COR-L47 (cell line): ENCODE results near the gene WHRN.

Source experiments
- DNase-seq: peaks from one replicate; lab custom pipeline; 2025; lab: John Stamatoyannopoulos, UW

WHRN gene

GRCh38 chr9:114448706-114449105 lies 56.6 kb downstream of the WHRN start:
- no peak for DNase-seq

- no peak for DNase-seq
Measured at GRCh38 chr9:114446672-114447450, 58.4 kb downstream of the WHRN start.

- no peak for DNase-seq
Measured at GRCh38 chr9:114446036-114446435, 59.2 kb downstream of the WHRN start.

- DNase-seq: no peak
Measured at GRCh38 chr9:114445616-114446015, 59.7 kb downstream of the WHRN start.

- no peak for DNase-seq
Measured at GRCh38 chr9:114442022-114442421, 63.3 kb downstream of the WHRN start.

- DNase-seq: no peak
Measured at GRCh38 chr9:114437401-114437893, 67.8 kb downstream of the WHRN start.

GRCh38 chr9:114434878-114435311 lies 70.4 kb downstream of the WHRN start:
- peak; percentile 44 for DNase-seq

GRCh38 chr9:114433720-114434255 lies 71.5 kb downstream of the WHRN start:
- no peak for DNase-seq

- DNase-seq: no peak
Measured at GRCh38 chr9:114433086-114433485, 72.2 kb downstream of the WHRN start.

GRCh38 chr9:114432323-114433067 lies 72.8 kb downstream of the WHRN start:
- no peak for DNase-seq

GRCh38 chr9:114431770-114432169 lies 73.5 kb downstream of the WHRN start:
- no peak for DNase-seq

- DNase-seq: no peak
Measured at GRCh38 chr9:114431003-114431402, 74.3 kb downstream of the WHRN start.

- no peak for DNase-seq
Measured at GRCh38 chr9:114430457-114430856, 74.8 kb downstream of the WHRN start.

GRCh38 chr9:114429488-114429887 lies 75.8 kb downstream of the WHRN start:
- no peak for DNase-seq

- no peak for DNase-seq
Measured at GRCh38 chr9:114428466-114428865, 76.8 kb downstream of the WHRN start.

GRCh38 chr9:114427644-114428043 lies 77.6 kb downstream of the WHRN start:
- DNase-seq: no peak

- DNase-seq: no peak
Measured at GRCh38 chr9:114426046-114426948, 79.0 kb downstream of the WHRN start.

- DNase-seq: no peak
Measured at GRCh38 chr9:114425126-114425525, 80.1 kb downstream of the WHRN start.

GRCh38 chr9:114424126-114424525 lies 81.1 kb downstream of the WHRN start:
- no peak for DNase-seq

- DNase-seq: no peak
Measured at GRCh38 chr9:114423181-114423580, 82.1 kb downstream of the WHRN start.

GRCh38 chr9:114421147-114421546 lies 84.1 kb downstream of the WHRN start:
- DNase-seq: no peak

- DNase-seq: no peak
Measured at GRCh38 chr9:114419796-114420195, 85.5 kb downstream of the WHRN start.
